Measurements from ENCODE around the gene BRD4.

BRD4 gene

DNA sequence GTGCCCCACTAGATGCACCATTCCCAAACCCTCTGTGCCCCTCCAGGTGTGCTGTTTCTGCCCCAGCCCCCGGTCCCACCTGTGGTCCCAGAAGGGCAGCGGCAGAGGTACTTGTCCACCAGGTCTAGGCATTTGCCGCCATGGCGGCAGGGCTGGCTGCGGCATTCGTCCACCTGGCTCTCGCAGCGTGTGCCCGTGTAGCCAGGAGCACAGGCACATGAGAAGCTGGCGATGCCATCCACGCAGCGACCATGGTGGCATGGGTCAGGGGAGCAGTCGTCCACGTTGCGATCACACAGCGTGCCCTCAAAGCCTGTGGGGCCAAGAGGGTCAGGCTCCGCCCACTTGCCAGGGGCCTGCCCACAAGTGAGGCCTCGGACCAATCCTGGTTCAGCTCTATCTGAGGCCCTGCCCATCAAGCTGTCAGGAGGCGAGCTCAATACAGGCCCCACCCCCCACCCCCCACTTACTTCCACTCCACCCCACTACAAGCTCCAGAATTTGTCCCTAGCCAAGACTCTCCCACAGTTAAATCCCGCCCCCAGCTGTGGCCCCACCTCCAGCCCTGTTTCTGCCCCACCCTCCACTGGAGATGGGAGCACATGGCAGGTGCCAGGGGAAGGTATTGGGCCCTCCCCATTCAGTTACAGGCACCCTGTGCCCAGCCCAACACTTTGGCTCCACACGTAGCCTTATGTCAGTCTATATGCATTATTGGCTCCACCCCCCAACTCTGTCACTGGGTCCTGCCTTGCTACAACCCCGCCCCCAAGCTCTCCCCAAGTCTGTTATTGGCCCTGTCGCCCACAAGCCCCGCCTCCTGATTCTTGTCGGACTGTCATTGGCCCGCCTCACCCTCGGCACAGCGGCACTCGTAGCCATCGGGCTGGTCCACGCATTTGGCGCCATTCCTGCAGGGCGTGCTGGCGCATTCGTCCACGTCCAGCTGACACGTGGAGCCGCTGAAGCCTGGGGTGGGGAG, 145.0 kb downstream of the BRD4 start:
- no peak for DNase-seq

Measured in NCI-H2227 treated with DMSO at 0.1 percent for 48 hours (cell line).